Measurements from ENCODE around the gene ZNF557. TPM values are rescaled to one million over a fixed set of nuclear protein-coding genes. Genes with fewer than 3 reads are reported as not detected.
A peak's percentile ranks its signal among the peaks of the same experiment; 100 is the strongest.
"Not testable (repeated sequence)": the region's sequence is repeated elsewhere in the genome, so short reads cannot be mapped to it uniquely, and the experiment has no call there.

Gene ZNF557
- total RNA-seq, 2 experiments from 2014 or later, result 19.3 to 20.7 TPM

DNA sequence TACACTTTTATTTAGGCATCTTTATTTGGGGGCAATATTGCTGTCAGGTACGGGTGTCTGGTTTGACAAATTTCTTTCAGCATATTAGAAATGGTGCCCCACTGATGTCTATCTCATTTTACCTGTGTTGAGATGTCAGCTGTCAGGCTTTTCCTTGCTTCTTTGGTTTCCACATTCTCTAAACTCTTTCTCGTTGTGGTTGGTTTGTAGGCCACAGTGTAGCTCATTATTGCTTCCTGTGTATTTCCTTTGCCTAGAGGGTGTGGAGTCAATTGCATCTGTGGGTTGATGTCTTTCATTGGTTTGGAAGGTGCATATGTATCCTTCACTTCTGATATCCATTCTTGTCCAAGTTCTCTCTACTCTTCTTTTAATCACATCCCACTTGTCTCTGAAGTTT lies 9.5 kb upstream of the ZNF557 start:
- H3K27me3 Mint-ChIP-seq; H3K36me3 Mint-ChIP-seq (ENCODE audit: low read depth); H3K4me3 Mint-ChIP-seq; DNase-seq; H3K27ac Mint-ChIP-seq; H3K9me3 Mint-ChIP-seq; H3K4me1 Mint-ChIP-seq; POLR2A ChIA-PET; CTCF ChIA-PET: not testable (repeated sequence)

- Mint-ChIP-seq H3K27ac (no peak overlapping the region), H3K9me3 (no peaks in the 10 kb centered on the region), H3K36me3 (ENCODE audit: low read depth) (no peaks in the 10 kb centered on the region), H3K4me3 (no peak overlapping the region), H3K27me3 (no peaks in the 10 kb centered on the region), H3K4me1 (peaks cover 2% of the 10 kb centered on the region)
- ChIA-PET POLR2A (interaction anchor here (0.5 kb wide), 1 partner anchor 334 kb away, joined by 5 read pairs; no protein-coding TSS in a partner anchor), CTCF (interaction anchor here (1.1 kb wide), 1 partner anchor 201 kb away, joined by 3 read pairs; no protein-coding TSS in a partner anchor)
- peak; percentile 12 for DNase-seq
Measured at GRCh38 chr19:7063339-7063738, 6.2 kb upstream of the ZNF557 start.

GRCh38 chr19:7063764-7064418 lies 5.6 kb upstream of the ZNF557 start:
- ChIA-PET CTCF (interaction anchor here (1.1 kb wide), 1 partner anchor 202 kb away, joined by 3 read pairs; no protein-coding TSS in a partner anchor), POLR2A (interaction anchor here (0.5 kb wide), 1 partner anchor 333 kb away, joined by 5 read pairs; no protein-coding TSS in a partner anchor)
- Mint-ChIP-seq H3K9me3 (no peaks in the 10 kb centered on the region), H3K4me3 (no peak overlapping the region), H3K27me3 (no peaks in the 10 kb centered on the region), H3K4me1 (peaks cover 4% of the 10 kb centered on the region), H3K36me3 (ENCODE audit: low read depth) (peaks cover under 1% of the 10 kb centered on the region), H3K27ac (no peak overlapping the region)
- peak; percentile 18 for DNase-seq

- Mint-ChIP-seq H3K36me3 (ENCODE audit: low read depth) (peaks cover 18% of the 10 kb centered on the region), H3K4me1 (peaks cover 17% of the 10 kb centered on the region)
- H3K27ac Mint-ChIP-seq, H3K4me3 Mint-ChIP-seq, H3K9me3 Mint-ChIP-seq, POLR2A ChIA-PET, H3K27me3 Mint-ChIP-seq, CTCF ChIA-PET: not testable (repeated sequence)
- DNase-seq, result peak; percentile 14
Measured at GRCh38 chr19:7067122-7067521, 2.4 kb upstream of the ZNF557 start.

DNA sequence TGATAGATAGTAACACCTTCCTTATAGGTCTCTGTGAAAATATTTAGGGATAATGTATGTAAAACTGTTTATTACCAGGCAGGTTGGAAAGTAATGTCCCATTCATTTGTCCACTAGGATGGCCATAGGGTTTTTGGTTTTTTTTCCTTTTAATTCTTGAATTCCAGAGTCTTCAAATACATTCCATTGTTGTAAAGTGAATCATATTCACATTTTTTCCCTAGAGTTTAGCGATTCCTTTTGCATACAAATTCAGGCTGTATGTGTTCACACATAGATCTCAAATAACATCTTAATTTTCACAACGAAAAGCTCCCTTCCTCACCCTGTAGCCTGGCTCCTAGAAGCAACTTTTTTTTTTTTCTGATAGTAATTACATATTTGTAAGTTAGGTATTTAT lies 1.8 kb upstream of the ZNF557 start:
- Mint-ChIP-seq H3K9me3 (peaks cover 7% of the 10 kb centered on the region), H3K36me3 (ENCODE audit: low read depth) (peaks cover 24% of the 10 kb centered on the region), H3K27me3 (no peaks in the 10 kb centered on the region), H3K27ac (no peak overlapping the region), H3K4me1 (peaks cover 22% of the 10 kb centered on the region), H3K4me3 (no peak overlapping the region)
- POLR2A ChIA-PET, result no interaction called here
- no peak for DNase-seq
- CTCF ChIA-PET, result no interaction called here

DNA sequence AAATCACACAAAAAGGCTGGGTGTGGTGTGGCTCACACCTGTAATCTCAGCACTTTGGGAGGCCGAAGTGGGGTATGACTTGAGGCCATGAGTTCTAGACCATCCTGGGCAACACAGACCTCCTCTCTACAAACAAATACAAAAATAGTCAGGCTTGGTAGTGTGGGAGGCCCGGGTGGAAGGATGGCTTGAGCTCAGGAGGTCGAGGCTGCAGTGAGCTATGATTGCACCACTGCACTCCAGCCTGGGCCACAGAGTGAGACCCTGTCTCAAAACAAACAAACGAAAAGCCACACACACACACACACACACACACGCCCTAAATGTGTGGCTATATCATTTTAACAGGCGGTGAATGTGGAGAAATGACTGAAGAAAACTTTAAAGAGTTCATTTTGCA lies 904 bp upstream of the ZNF557 start:
- Mint-ChIP-seq H3K27me3 (no peaks in the 10 kb centered on the region), H3K36me3 (ENCODE audit: low read depth) (peaks cover 30% of the 10 kb centered on the region), H3K4me3 (peak overlapping the region; percentile 92), H3K27ac (peak overlapping the region; percentile 96), H3K4me1 (peaks cover 23% of the 10 kb centered on the region), H3K9me3 (peaks cover 9% of the 10 kb centered on the region)
- ChIA-PET POLR2A (interaction anchor here (1.5 kb wide), 1 partner anchor 31 kb away, joined by 9 read pairs; no protein-coding TSS in a partner anchor), CTCF (interaction anchor here (0.6 to 1.3 kb wide), 4 partner anchors 16 to 1107 kb away, joined by 3 read pairs; no protein-coding TSS in a partner anchor)
- no peak for DNase-seq

- no peaks in the 10 kb centered on the region for H3K27me3 Mint-ChIP-seq
- no peak for DNase-seq
- ChIA-PET CTCF (interaction anchor here (0.5 to 1.9 kb wide), 6 partner anchors 14 to 799 kb away, joined by 3 to 5 read pairs (median 4); no protein-coding TSS in a partner anchor), POLR2A (interaction anchor here (1.5 kb wide), 1 partner anchor 30 kb away, joined by 9 read pairs; no protein-coding TSS in a partner anchor)
- H3K4me1 Mint-ChIP-seq, result peaks cover 26% of the 10 kb centered on the region
- H3K4me3 Mint-ChIP-seq, result peak overlapping the region; percentile 92
- peak overlapping the region; percentile 96 for H3K27ac Mint-ChIP-seq
- peaks cover 42% of the 10 kb centered on the region for H3K36me3 Mint-ChIP-seq (ENCODE audit: low read depth)
- H3K9me3 Mint-ChIP-seq, result peaks cover 13% of the 10 kb centered on the region
Measured at GRCh38 chr19:7069904-7070226, 362 bp downstream of the ZNF557 start.

GRCh38 chr19:7072541-7072940 lies 3.0 kb downstream of the ZNF557 start:
- no peak overlapping the region for H3K4me3 Mint-ChIP-seq
- peaks cover 68% of the 10 kb centered on the region for H3K36me3 Mint-ChIP-seq (ENCODE audit: low read depth)
- peaks cover 26% of the 10 kb centered on the region for H3K4me1 Mint-ChIP-seq
- H3K9me3 Mint-ChIP-seq, result peaks cover 20% of the 10 kb centered on the region
- H3K27me3 Mint-ChIP-seq, result no peaks in the 10 kb centered on the region
- POLR2A ChIA-PET, result no interaction called here
- H3K27ac Mint-ChIP-seq, result peak overlapping the region; percentile 34
- DNase-seq, result peak; percentile 0
- CTCF ChIA-PET, result interaction anchor here (1.1 kb wide), 1 partner anchor 8 kb away, joined by 4 read pairs; no protein-coding TSS in a partner anchor

- Mint-ChIP-seq H3K9me3 (peaks cover 37% of the 10 kb centered on the region), H3K4me1 (peaks cover 23% of the 10 kb centered on the region), H3K36me3 (ENCODE audit: low read depth) (peaks cover 88% of the 10 kb centered on the region), H3K27ac (no peak overlapping the region), H3K27me3 (no peaks in the 10 kb centered on the region), H3K4me3 (no peak overlapping the region)
- CTCF ChIA-PET, result no interaction called here
- DNase-seq, result peak; percentile 2
- POLR2A ChIA-PET, result no interaction called here
Measured at GRCh38 chr19:7074705-7075282, 5.3 kb downstream of the ZNF557 start.

- ChIA-PET CTCF (no interaction called here), POLR2A (no interaction called here)
- no peaks in the 10 kb centered on the region for H3K27me3 Mint-ChIP-seq
- peaks cover 46% of the 10 kb centered on the region for H3K9me3 Mint-ChIP-seq
- H3K4me1 Mint-ChIP-seq, result peaks cover 13% of the 10 kb centered on the region
- DNase-seq, result peak; percentile 3
- H3K36me3 Mint-ChIP-seq (ENCODE audit: low read depth), result peaks cover 91% of the 10 kb centered on the region
- no peak overlapping the region for H3K27ac Mint-ChIP-seq
- no peak overlapping the region for H3K4me3 Mint-ChIP-seq
Measured at GRCh38 chr19:7076151-7076550, 6.6 kb downstream of the ZNF557 start.

- Mint-ChIP-seq H3K9me3 (peaks cover 48% of the 10 kb centered on the region), H3K4me1 (peaks cover 5% of the 10 kb centered on the region), H3K27me3 (no peaks in the 10 kb centered on the region), H3K36me3 (ENCODE audit: low read depth) (peaks cover 96% of the 10 kb centered on the region), H3K27ac (no peak overlapping the region), H3K4me3 (no peak overlapping the region)
- ChIA-PET POLR2A (no interaction called here), CTCF (interaction anchor here (0.6 to 0.7 kb wide), 2 partner anchors 132 to 866 kb away, joined by 4 read pairs; no protein-coding TSS in a partner anchor)
- DNase-seq, result peak; percentile 4
Measured at GRCh38 chr19:7078008-7078407, 8.5 kb downstream of the ZNF557 start.

DNA sequence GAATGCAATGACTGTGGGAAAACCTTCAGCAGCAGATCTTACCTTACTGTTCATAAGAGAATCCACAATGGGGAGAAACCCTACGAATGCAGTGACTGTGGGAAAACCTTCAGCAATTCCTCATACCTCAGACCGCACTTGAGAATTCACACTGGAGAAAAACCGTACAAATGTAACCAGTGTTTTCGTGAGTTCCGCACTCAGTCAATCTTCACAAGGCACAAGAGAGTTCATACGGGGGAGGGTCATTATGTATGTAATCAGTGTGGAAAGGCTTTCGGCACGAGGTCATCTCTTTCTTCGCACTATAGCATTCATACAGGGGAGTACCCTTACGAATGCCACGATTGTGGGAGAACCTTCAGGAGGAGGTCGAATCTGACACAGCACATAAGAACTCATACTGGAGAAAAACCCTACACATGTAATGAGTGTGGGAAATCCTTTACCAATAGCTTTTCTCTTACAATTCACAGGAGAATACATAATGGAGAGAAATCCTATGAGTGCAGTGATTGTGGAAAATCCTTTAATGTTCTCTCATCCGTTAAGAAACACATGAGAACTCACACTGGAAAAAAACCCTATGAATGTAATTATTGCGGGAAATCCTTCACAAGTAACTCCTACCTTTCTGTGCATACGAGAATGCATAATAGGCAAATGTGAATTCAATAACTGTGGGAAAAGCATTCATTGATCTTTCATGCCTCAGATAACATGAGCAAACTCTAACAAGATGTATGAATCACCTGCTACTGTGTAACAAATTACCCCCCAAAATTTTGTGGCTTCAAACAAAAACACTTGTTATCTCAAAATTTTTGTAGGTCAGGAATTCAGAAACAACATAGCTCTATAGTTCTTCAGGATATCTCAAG lies 13.8 kb downstream of the ZNF557 start:
- peaks cover 80% of the 10 kb centered on the region for H3K36me3 Mint-ChIP-seq (ENCODE audit: low read depth)
- CTCF ChIA-PET, result interaction anchor here (0.7 to 1.8 kb wide), 5 partner anchors 13 to 262 kb away, joined by 3 to 8 read pairs (median 4); partner anchors contain the start of gene ZNF557
- no peaks in the 10 kb centered on the region for H3K27me3 Mint-ChIP-seq
- peaks cover 50% of the 10 kb centered on the region for H3K9me3 Mint-ChIP-seq
- H3K27ac Mint-ChIP-seq, result peak overlapping the region; percentile 9
- no peak for DNase-seq
- POLR2A ChIA-PET, result no interaction called here
- no peak overlapping the region for H3K4me3 Mint-ChIP-seq
- H3K4me1 Mint-ChIP-seq, result peaks cover 1% of the 10 kb centered on the region

- Mint-ChIP-seq H3K27me3 (no peaks in the 10 kb centered on the region), H3K36me3 (ENCODE audit: low read depth) (peaks cover 36% of the 10 kb centered on the region), H3K4me3 (no peak overlapping the region), H3K27ac (no peak overlapping the region), H3K4me1 (peaks cover 6% of the 10 kb centered on the region), H3K9me3 (peaks cover 52% of the 10 kb centered on the region)
- ChIA-PET CTCF (no interaction called here), POLR2A (no interaction called here)
- DNase-seq, result no peak
Measured at GRCh38 chr19:7088999-7089398, 19.5 kb downstream of the ZNF557 start.
